ENCODE results near the gene OR2T1.
"Not testable (repeated sequence)": the region's sequence is repeated elsewhere in the genome, so short reads cannot be mapped to it uniquely, and the experiment has no call there.

Gene OR2T1, protein sequence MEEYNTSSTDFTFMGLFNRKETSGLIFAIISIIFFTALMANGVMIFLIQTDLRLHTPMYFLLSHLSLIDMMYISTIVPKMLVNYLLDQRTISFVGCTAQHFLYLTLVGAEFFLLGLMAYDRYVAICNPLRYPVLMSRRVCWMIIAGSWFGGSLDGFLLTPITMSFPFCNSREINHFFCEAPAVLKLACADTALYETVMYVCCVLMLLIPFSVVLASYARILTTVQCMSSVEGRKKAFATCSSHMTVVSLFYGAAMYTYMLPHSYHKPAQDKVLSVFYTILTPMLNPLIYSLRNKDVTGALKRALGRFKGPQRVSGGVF

DNA sequence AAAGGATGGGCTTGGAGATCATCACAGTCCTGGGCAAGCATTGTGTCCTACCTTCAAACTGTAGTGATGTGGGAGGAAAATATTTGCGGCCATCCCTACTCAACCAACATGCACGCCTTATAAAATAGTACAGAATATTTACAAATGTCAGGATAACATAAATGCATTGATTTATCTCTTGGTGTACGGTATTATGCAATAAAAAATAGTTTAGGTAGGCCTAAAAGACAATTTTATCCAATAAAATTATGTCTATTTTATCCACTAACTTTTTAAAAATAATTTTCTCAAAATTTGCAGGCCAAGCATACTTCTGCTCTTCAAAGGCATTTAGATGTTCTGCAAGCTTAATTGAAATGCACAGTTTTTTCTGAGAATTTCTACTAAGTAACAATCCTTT, at the start of gene OR2T1:
Gene OR2T1, plus strand, starts transcription at position 301 of the 400 bp plus-strand sequence. CDS start 3,100 bp downstream, outside the sequence.
- DNase-seq = no peak

- peak in 3 of 56 donors; percentile 2 to 15 (median 4) for DNase-seq
These were observed 43.4 kb upstream of the OR2T1 start for GRCh38 chr1:248359415-248359814.

DNA sequence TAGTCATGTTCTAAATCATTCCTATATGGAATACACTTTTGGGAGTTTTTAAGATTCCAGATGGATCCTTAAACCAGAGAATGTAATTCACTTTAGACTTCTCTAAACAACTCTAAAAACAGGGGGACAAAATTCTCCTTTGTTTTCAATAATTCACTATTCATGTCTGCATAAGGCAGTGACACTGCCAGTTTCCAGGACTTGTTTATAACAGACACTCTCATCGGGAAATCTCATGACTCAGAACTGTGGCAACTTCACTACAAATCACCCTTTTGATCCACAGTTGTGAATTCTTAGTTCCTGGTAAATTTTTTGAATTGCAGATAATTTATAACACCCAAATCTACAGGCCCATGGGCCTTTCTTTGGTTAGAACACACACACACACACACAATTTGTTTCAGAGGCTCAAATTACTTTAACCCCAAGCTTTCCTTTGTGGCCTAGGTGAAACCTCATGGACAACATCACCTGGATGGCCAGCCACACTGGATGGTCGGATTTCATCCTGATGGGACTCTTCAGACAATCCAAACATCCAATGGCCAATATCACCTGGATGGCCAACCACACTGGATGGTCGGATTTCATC, 41.6 kb upstream of the OR2T1 start, which contains the start of gene OR2T4:
Gene OR2T4, plus strand, starts transcription at position 545 of the 595 bp plus-strand sequence. Its CDS starts 0 bp downstream, at position 545.
- DNase-seq = peak in 3 of 56 donors; percentile 2 to 12 (median 6)

- no peak for DNase-seq
These were observed 36.2 kb upstream of the OR2T1 start for GRCh38 chr1:248366609-248367008.

GRCh38 chr1:248372394-248372793, 30.5 kb upstream of the OR2T1 start:
- DNase-seq = no peak

DNA sequence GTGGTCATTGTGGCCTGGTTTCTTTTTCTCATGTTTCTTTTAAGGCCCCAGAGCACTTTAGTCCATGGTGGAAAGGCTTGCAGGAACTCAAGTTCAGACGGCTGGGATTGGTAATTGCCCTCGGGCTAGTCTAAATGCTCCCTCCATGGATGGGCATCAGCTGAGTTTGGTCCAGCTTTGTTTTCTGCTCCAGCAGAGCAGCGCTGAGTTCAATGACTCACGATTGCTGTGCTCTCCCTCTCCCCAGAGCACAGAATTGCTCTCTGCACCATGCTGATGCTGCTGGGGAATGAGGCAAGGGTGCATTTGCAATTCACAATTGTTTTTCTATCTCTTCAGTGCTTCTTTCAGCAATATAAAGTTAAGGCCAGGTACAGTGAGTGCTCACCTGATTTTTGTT, 29.1 kb upstream of the OR2T1 start:
- DNase-seq = no peak

DNA sequence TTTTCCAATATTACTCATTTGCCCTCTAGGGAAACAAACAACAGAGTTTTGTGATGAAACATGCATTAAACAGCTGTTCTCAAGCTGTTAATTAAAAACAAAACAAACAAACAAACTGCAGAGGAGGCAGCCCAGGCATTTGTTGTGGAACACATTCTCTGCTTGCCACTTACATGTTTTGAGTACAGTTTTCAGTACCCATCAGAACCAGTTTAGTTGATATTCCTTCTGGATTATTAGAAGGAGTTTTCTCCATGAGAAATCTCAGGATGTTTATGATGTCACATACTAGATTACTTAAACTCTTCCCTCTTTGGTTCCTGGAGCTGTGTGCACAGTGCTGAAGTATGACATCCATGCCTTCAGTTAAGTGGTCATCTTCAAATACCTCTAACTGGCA, 27.4 kb upstream of the OR2T1 start, which contains the start of gene OR2T6:
Gene OR2T6, plus strand, starts transcription at position 301 of the 400 bp plus-strand sequence. CDS start 11,863 bp downstream, outside the sequence.
- DNase-seq = no peak

GRCh38 chr1:248376916-248377315, 25.9 kb upstream of the OR2T1 start:
- DNase-seq = no peak

- no peak for DNase-seq
These were observed 22.0 kb upstream of the OR2T1 start for GRCh38 chr1:248380854-248381253.

DNA sequence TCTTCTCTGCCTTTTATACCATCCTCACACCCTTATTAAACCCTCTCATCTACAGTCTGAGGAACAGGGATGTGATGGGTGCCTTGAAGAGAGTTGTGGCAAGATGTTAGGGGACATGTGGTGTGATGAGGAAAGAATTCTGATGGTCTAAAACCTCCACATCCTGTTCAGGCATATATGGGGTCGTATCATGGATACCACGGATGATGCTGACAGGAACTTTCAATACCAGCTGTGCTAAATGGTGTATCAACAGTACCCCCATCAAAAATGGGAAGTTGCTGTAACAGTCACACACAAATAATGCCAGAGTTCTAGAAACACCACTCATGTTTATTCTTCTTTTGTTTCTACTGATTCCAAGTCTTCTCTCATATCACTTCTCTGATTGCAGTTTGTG, 14.4 kb upstream of the OR2T1 start:
- no peak for DNase-seq

- no peak for DNase-seq
These were observed 9.8 kb upstream of the OR2T1 start for GRCh38 chr1:248393050-248393449.

GRCh38 chr1:248404024-248404423, 1.2 kb downstream of the OR2T1 start:
- peak in 25 of 56 donors; percentile 3 to 76 (median 33) for DNase-seq

DNA sequence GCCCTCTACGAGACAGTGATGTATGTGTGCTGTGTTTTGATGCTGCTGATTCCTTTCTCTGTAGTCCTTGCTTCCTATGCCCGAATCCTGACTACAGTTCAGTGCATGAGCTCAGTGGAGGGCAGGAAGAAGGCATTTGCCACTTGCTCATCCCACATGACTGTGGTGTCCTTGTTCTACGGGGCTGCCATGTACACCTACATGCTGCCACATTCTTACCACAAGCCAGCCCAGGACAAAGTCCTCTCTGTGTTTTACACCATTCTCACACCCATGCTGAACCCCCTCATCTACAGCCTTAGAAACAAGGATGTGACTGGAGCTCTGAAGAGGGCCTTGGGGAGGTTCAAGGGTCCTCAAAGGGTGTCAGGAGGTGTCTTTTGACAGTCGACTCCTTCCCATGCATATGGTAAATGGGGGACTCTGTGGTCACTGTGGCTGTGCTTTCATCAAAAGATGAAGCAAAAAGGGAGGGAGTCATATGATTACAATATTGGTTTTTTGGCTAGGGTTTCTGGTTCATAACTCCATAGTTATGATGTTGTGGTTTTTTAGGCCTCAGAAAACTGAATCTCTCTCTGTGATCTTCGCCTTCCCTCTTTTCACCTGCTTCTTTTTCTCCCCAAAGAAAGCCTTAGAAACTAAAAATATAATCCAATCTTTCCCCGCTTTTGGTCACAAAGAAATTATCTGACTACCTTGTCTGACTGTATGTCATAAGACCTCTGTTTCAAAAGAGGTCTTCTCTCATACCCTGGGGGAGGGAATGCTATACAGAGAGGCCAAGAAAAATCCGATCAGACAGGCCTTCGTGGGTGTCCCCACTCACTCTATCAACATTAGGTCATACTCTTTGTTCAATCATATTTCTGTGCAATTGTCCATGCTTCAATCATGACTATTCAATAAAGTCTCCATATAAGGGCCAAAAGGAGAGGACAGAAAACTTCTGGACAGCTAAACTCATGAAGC, 4.2 kb downstream of the OR2T1 start:
- no peak for DNase-seq

GRCh38 chr1:248416226-248416625, 13.4 kb downstream of the OR2T1 start:
- DNase-seq = no peak

- DNase-seq = no peak
These were observed 15.0 kb downstream of the OR2T1 start for GRCh38 chr1:248417854-248418253.

- no peak for DNase-seq
These were observed 18.5 kb downstream of the OR2T1 start for GRCh38 chr1:248421384-248421783.

GRCh38 chr1:248427526-248428191, 24.8 kb downstream of the OR2T1 start:
- not testable (repeated sequence) for DNase-seq

DNA sequence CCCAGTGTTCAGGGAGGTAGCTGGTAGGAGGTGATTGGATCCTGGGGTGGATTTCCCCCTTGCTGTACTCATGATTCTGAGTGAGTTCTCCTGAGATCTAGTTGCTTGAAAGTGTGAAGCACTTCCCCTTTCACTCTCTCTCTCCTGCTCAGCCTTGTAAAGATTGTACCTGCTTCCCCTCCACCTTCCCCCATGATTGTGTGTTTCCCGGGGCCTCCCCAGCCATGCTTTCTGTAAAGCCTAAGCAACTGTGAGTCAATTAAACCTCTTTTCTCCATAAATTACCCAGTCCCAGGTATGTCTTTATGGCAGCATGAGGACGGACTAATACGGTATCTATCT, 25.3 kb downstream of the OR2T1 start:
- DNase-seq = not testable (repeated sequence)

DNA sequence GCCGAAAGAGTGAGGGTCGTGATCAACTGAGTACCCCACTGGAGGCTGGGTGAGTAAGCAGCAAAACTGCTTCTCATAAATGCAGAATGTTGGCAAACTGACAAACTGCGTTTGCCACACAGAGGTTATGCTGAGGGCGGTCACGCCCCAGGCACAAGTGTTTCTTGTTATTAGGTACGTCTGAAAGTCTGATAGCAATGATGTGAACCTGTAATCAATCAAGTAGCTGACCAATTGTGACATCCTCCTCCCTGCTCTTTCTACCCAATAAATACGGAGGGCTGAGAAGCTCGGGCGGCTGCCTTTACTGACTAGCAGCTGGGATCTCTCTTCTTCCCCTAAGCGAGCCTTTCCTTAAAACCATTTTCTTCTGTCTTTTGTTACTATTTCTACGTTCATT, 28.8 kb downstream of the OR2T1 start:
- not testable (repeated sequence) for DNase-seq

GRCh38 chr1:248432201-248432600, 29.4 kb downstream of the OR2T1 start:
- not testable (repeated sequence) for DNase-seq

GRCh38 chr1:248433811-248434415, 31.1 kb downstream of the OR2T1 start:
- not testable (repeated sequence) for DNase-seq

Measured in amygdala (tissue), 56 donors.